ENCODE measurements around the gene ZNF536. TPM values are rescaled to one million over a fixed set of nuclear protein-coding genes. Genes with fewer than 3 reads are reported as not detected.
"Not testable (repeated sequence)": the region's sequence is repeated elsewhere in the genome, so short reads cannot be mapped to it uniquely, and the experiment has no call there.

The ZNF536 gene
- total RNA-seq, 3 donors from 2014 or later, result 1.3 to 7.3 (median 1.3) TPM

GRCh38 chr19:30480097-30480496 is 107.9 kb downstream of the ZNF536 start:
- no peak for DNase-seq
- intact Hi-C loops (cut with DNase I, micrococcal nuclease), result no loop called here
- TF ChIP-seq, protein P1, sequence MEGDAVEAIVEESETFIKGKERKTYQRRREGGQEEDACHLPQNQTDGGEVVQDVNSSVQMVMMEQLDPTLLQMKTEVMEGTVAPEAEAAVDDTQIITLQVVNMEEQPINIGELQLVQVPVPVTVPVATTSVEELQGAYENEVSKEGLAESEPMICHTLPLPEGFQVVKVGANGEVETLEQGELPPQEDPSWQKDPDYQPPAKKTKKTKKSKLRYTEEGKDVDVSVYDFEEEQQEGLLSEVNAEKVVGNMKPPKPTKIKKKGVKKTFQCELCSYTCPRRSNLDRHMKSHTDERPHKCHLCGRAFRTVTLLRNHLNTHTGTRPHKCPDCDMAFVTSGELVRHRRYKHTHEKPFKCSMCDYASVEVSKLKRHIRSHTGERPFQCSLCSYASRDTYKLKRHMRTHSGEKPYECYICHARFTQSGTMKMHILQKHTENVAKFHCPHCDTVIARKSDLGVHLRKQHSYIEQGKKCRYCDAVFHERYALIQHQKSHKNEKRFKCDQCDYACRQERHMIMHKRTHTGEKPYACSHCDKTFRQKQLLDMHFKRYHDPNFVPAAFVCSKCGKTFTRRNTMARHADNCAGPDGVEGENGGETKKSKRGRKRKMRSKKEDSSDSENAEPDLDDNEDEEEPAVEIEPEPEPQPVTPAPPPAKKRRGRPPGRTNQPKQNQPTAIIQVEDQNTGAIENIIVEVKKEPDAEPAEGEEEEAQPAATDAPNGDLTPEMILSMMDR (IDR thresholded peaks at IDR 0.05), result no peak
- no peak for ATAC-seq
- H3K36me3 ChIP-seq (ENCODE audit: low read depth), result no peaks in the 10 kb centered on the region
- no peak overlapping the region for H3K4me3 ChIP-seq
- H3K9me3 ChIP-seq, result no peaks in the 10 kb centered on the region
- H3K4me1 ChIP-seq (ENCODE audit: low read depth), result no peaks in the 10 kb centered on the region

- intact Hi-C loops (cut with DNase I, micrococcal nuclease), result no loop called here
- Histone ChIP-seq H3K9me3 (no peaks in the 10 kb centered on the region), H3K4me3 (no peak overlapping the region), H3K36me3 (ENCODE audit: low read depth) (no peaks in the 10 kb centered on the region), H3K4me1 (ENCODE audit: low read depth) (no peaks in the 10 kb centered on the region)
- TF ChIP-seq, protein P1 (IDR thresholded peaks at IDR 0.05), result no peak
- DNase-seq (no peak), ATAC-seq (no peak)
These were observed 108.9 kb downstream of the ZNF536 start for GRCh38 chr19:30481063-30481462.

DNA sequence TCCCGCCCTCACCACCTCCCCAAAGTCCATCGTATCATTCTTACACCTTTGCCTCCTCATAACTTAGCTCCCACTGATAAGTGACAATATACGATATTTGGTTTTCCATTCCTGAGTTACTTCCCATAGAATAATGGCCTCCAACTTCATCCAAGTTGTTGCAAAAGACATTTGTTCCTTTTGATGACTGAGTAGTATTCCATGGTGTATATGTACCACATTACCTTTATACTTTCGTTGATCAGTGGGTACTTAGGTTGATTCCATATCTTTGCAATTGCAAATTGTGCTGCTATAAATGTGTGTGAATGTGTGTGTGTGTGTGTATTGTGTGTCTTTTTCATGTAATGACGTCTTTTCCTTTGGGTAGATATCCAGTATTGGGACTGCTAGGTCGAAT is 109.6 kb downstream of the ZNF536 start:
- ATAC-seq, result no peak

DNA sequence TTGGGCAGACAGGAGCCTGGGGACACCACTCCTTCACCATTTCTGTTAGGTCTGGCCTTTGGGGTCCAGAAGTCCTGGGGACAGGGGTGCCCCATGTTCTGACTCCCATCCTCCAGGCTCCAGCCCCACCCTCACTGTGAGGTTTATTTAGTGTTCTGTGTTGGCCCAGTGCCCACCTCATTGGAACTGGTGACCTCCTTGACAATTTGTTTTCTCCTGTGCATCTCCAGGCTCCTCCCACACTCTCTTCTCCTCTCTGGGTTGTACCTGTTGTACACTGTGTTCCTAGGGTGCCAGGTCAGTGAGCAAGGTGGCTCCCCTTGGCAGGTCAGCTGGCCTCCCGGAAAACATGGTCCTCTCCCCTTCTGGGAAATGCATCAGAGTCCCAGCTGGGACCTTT is 110.8 kb downstream of the ZNF536 start:
- Histone ChIP-seq H3K4me3 (no peak overlapping the region), H3K4me1 (ENCODE audit: low read depth) (no peaks in the 10 kb centered on the region), H3K36me3 (ENCODE audit: low read depth) (no peaks in the 10 kb centered on the region), H3K9me3 (no peaks in the 10 kb centered on the region)
- ATAC-seq (no peak), DNase-seq (no peak)
- intact Hi-C loops (cut with DNase I, micrococcal nuclease), result no loop called here
- TF ChIP-seq, protein P1 (IDR thresholded peaks at IDR 0.05), result no peak

More for the DNA sequence above, 109.6 kb downstream of the ZNF536 start:
- H3K4me1 ChIP-seq (ENCODE audit: low read depth), result no peaks in the 10 kb centered on the region
- intact Hi-C loops (cut with DNase I, micrococcal nuclease), result no loop called here
- no peaks in the 10 kb centered on the region for H3K9me3 ChIP-seq
- no peak for DNase-seq
- H3K36me3 ChIP-seq (ENCODE audit: low read depth), result no peaks in the 10 kb centered on the region
- no peak overlapping the region for H3K4me3 ChIP-seq
- TF ChIP-seq, protein P1 (IDR thresholded peaks at IDR 0.05), result no peak

- H3K9me3 ChIP-seq; ATAC-seq; H3K36me3 ChIP-seq (ENCODE audit: low read depth); DNase-seq; H3K4me1 ChIP-seq (ENCODE audit: low read depth); intact Hi-C loops (cut with DNase I, micrococcal nuclease); H3K4me3 ChIP-seq: not testable (repeated sequence)
These were observed 114.1 kb downstream of the ZNF536 start for GRCh38 chr19:30486250-30486649.

DNA sequence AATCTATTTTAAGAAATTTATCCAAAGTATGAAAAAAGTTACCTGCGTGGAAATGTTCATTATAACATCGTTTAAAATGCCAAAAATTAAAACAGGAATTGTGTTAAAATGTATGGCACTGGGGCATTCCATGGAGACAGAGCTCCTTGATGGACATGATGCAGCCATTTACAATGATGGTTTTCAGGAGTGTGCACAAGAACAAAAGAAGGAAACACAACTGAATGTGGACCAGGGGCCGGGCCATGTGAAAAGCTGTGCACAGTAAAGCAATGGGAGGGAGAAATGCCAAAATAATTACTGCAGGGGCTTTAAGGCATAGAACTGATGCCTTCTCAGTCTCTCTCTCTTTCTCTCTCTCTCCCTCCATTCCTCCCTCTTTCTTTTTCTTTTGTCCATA is 115.0 kb downstream of the ZNF536 start:
- no peak overlapping the region for H3K4me3 ChIP-seq
- H3K36me3 ChIP-seq (ENCODE audit: low read depth), result no peaks in the 10 kb centered on the region
- no peaks in the 10 kb centered on the region for H3K4me1 ChIP-seq (ENCODE audit: low read depth)
- ATAC-seq (no peak), DNase-seq (no peak)
- no peaks in the 10 kb centered on the region for H3K9me3 ChIP-seq
- TF ChIP-seq, protein P1 (IDR thresholded peaks at IDR 0.05), result no peak
- intact Hi-C loops (cut with DNase I, micrococcal nuclease), result no loop called here

Measured in mucosa of descending colon (tissue), 3 donors.